ENCODE results near the gene FAM107B. TPM values are rescaled to one million over a fixed set of nuclear protein-coding genes. Genes with fewer than 3 reads are reported as not detected.

Gene FAM107B
- total and polyA plus RNA-seq, 2 experiments from 2014 or later, result 3.4 to 5.2 TPM

DNA sequence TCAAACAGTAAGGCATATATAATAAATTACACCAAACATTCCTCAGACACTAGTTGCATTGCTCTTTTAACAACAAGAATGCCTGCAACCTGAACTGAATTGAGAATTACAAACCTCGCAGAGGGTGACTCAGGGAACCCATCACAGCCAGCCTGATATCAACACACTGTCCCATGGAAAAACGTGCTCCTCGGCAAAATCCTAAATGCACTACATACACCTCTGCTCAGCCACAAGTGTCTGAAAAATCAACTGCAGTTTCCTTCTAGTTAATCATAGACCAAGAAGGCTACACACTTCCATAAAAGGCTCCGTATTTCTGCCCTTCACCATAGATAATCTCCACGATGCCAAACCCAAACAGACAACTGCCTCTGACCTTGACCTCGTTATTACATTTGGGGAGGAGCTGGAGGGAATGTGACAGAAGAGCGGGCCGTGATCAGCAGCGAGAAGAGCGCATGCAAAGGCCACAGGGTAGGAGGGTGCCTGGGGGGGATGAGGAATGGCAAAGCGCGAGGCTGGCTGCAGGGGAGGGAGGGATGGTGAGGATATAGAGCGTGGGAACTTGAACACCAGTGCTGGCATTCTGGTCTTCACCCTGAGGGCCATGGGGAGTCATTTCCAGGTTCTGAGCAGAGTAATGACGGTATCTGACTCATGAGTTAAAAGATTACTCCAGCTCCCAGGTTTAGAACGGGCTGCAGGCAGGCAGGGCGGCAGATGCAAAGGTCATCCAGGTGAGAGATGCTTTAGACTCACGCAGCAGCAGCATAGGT, 242.0 kb downstream of the FAM107B start:
- TF ChIP-seq EZH2phosphoT487 (IDR thresholded peaks at IDR 0.05; ENCODE audit: insufficient read depth, low read depth) (no peak), EZH2 (IDR thresholded peaks at IDR 0.05; ENCODE audit: insufficient read depth, poor library complexity, severe bottlenecking) (no peak)
- no peak overlapping the region for H3K9ac ChIP-seq
- H3K4me3 ChIP-seq, result no peak overlapping the region
- no peaks in the 10 kb centered on the region for H3K9me3 ChIP-seq (ENCODE audit: low read depth)
- no peak overlapping the region for H3K27ac ChIP-seq
- H3K9me2 ChIP-seq (ENCODE audit: insufficient read depth), result no peaks in the 10 kb centered on the region
- no peak overlapping the region for H2AFZ ChIP-seq
- in situ Hi-C loops (cut with MboI), result loop anchor here (10.0 kb wide), 1 partner anchor 292 kb away; no protein-coding TSS in a partner anchor
- no peaks in the 10 kb centered on the region for H3K79me2 ChIP-seq (ENCODE audit: insufficient read depth)
- no peaks in the 10 kb centered on the region for H4K20me1 ChIP-seq (ENCODE audit: insufficient read depth)
- H3K27me3 ChIP-seq (replicated peaks; ENCODE audit: insufficient read depth), result no peaks in the 10 kb centered on the region
- peaks cover 8% of the 10 kb centered on the region; the same call in 1 of the 2 replicates for H3K36me3 ChIP-seq (ENCODE audit: low read depth)
- no peaks in the 10 kb centered on the region for H3F3A ChIP-seq (ENCODE audit: insufficient read depth)
- no peak for DNase-seq
- WGBS, 2 experiments (ENCODE audit: low coverage in 1 of 2, low lambda C conversion rate in 2 of 2, missing lambda C conversion rate in 2 of 2), result 92 to 93% methylated on average over 14 to 17 of the region's 17 CpGs
- H3K4me2 ChIP-seq (ENCODE audit: unreplicated experiment), result no peak overlapping the region
- H3K4me1 ChIP-seq (ENCODE audit: insufficient read depth), result no peaks in the 10 kb centered on the region

DNA sequence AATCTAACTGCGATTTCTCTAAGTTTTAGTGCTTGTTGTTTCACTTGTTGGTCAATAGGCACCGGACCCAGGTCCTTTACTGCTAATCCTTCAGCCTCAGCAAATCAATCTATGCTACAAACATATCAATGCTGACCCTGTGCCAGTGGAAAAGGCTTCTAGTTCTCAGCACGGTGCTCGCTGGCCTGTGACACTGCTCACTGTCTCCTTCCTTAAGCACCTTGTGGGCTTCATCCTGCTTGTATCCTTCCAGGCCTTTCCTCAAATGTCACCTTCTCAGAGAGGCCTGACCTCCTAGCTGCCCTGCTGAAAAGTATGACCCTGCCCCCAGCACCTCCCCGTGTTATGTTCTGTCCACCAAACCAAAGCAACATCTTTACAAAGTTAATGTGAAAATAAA, 242.7 kb downstream of the FAM107B start:
- Histone ChIP-seq H3K4me1 (ENCODE audit: insufficient read depth) (no peaks in the 10 kb centered on the region), H3K4me3 (no peak overlapping the region), H3K9ac (no peak overlapping the region), H2AFZ (no peak overlapping the region), H3K27me3 (replicated peaks; ENCODE audit: insufficient read depth) (no peaks in the 10 kb centered on the region), H3K36me3 (ENCODE audit: low read depth) (peaks cover 8% of the 10 kb centered on the region; the same call in 1 of the 2 replicates), H3K9me3 (ENCODE audit: low read depth) (no peaks in the 10 kb centered on the region), H3K79me2 (ENCODE audit: insufficient read depth) (no peaks in the 10 kb centered on the region), H4K20me1 (ENCODE audit: insufficient read depth) (no peaks in the 10 kb centered on the region), H3F3A (ENCODE audit: insufficient read depth) (no peaks in the 10 kb centered on the region), H3K4me2 (ENCODE audit: unreplicated experiment) (no peak overlapping the region), H3K27ac (no peak overlapping the region), H3K9me2 (ENCODE audit: insufficient read depth) (no peaks in the 10 kb centered on the region)
- DNase-seq, result no peak
- in situ Hi-C loops (cut with MboI), result loop anchor here (10.0 kb wide), 1 partner anchor 293 kb away; no protein-coding TSS in a partner anchor
- TF ChIP-seq EZH2phosphoT487 (IDR thresholded peaks at IDR 0.05; ENCODE audit: insufficient read depth, low read depth), result no peak
- TF ChIP-seq EZH2 (IDR thresholded peaks at IDR 0.05; ENCODE audit: insufficient read depth, poor library complexity, severe bottlenecking), result no peak
- 77 to 81% methylated on average over 5 of the region's 5 CpGs for WGBS, 2 experiments (ENCODE audit: low coverage in 1 of 2, low lambda C conversion rate in 2 of 2, missing lambda C conversion rate in 2 of 2)

DNA sequence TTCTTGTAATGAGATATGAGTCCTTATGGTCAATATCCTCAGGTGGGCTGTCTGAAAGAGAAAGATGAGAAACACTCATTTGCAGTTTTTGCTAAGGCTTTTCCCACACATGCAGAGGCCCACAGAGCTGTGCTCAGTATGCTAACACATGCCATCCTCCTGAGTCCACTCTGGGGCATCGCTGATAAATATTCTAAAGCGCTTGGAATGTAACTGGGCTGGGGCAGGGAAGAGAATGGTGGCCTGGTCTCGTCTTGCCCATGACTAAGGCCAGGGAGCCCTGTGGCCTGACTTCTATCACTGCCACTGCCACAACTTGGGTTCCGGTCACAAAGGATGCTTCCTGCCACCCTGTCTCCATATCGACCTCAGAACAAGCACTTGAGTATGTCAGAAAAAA, 244.2 kb downstream of the FAM107B start:
- Histone ChIP-seq H3K9me2 (ENCODE audit: insufficient read depth) (no peaks in the 10 kb centered on the region), H3K9me3 (ENCODE audit: low read depth) (no peaks in the 10 kb centered on the region), H2AFZ (no peak overlapping the region), H3K4me3 (no peak overlapping the region), H4K20me1 (ENCODE audit: insufficient read depth) (no peaks in the 10 kb centered on the region), H3K9ac (no peak overlapping the region), H3F3A (ENCODE audit: insufficient read depth) (no peaks in the 10 kb centered on the region), H3K36me3 (ENCODE audit: low read depth) (peaks cover 8% of the 10 kb centered on the region; the same call in 1 of the 2 replicates), H3K4me2 (ENCODE audit: unreplicated experiment) (no peak overlapping the region), H3K79me2 (ENCODE audit: insufficient read depth) (no peaks in the 10 kb centered on the region), H3K27ac (no peak overlapping the region), H3K27me3 (replicated peaks; ENCODE audit: insufficient read depth) (no peaks in the 10 kb centered on the region), H3K4me1 (ENCODE audit: insufficient read depth) (no peaks in the 10 kb centered on the region)
- in situ Hi-C loops (cut with MboI), result loop anchor here (10.0 kb wide), 1 partner anchor 294 kb away; no protein-coding TSS in a partner anchor
- 75 to 78% methylated on average over 5 of the region's 5 CpGs for WGBS, 2 experiments (ENCODE audit: low coverage in 1 of 2, low lambda C conversion rate in 2 of 2, missing lambda C conversion rate in 2 of 2)
- no peak for TF ChIP-seq EZH2 (IDR thresholded peaks at IDR 0.05; ENCODE audit: insufficient read depth, poor library complexity, severe bottlenecking)
- no peak for TF ChIP-seq EZH2phosphoT487 (IDR thresholded peaks at IDR 0.05; ENCODE audit: insufficient read depth, low read depth)
- no peak for DNase-seq

DNA sequence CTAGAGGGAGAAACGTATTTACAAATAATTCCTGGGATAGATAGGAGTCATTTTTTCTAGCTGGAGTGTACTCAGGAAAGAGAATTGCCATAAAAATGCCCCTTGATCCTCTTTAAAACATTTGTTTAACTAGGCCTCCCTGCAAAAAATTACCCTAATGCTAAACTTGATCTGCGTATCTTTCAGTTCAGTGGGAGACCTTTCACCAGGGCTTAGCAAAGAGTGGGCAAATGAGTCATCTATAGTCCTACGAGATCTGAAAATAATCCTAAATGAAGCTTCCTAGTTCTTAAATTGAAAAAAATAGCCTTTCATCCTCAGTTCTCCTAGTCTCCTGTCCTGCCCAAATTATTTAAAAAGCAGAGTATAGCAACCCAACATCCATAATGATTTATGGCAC, 245.3 kb downstream of the FAM107B start:
- peaks cover 8% of the 10 kb centered on the region; the same call in 1 of the 2 replicates for H3K36me3 ChIP-seq (ENCODE audit: low read depth)
- H3K9ac ChIP-seq, result no peak overlapping the region
- no peaks in the 10 kb centered on the region for H4K20me1 ChIP-seq (ENCODE audit: insufficient read depth)
- no peaks in the 10 kb centered on the region for H3K4me1 ChIP-seq (ENCODE audit: insufficient read depth)
- no peak overlapping the region for H2AFZ ChIP-seq
- no peaks in the 10 kb centered on the region for H3F3A ChIP-seq (ENCODE audit: insufficient read depth)
- no peaks in the 10 kb centered on the region for H3K79me2 ChIP-seq (ENCODE audit: insufficient read depth)
- H3K9me2 ChIP-seq (ENCODE audit: insufficient read depth), result no peaks in the 10 kb centered on the region
- no peak for DNase-seq
- no peak overlapping the region for H3K27ac ChIP-seq
- no peak overlapping the region for H3K4me3 ChIP-seq
- TF ChIP-seq EZH2phosphoT487 (IDR thresholded peaks at IDR 0.05; ENCODE audit: insufficient read depth, low read depth) (no peak), EZH2 (IDR thresholded peaks at IDR 0.05; ENCODE audit: insufficient read depth, poor library complexity, severe bottlenecking) (no peak)
- H3K27me3 ChIP-seq (replicated peaks; ENCODE audit: insufficient read depth), result no peaks in the 10 kb centered on the region
- H3K9me3 ChIP-seq (ENCODE audit: low read depth), result no peaks in the 10 kb centered on the region
- no peak overlapping the region for H3K4me2 ChIP-seq (ENCODE audit: unreplicated experiment)
- 81 to 85% methylated on average over 3 of the region's 3 CpGs for WGBS, 2 experiments (ENCODE audit: low coverage in 1 of 2, low lambda C conversion rate in 2 of 2, missing lambda C conversion rate in 2 of 2)
- in situ Hi-C loops (cut with MboI), result no loop called here

Data from GM23248 (cell line).